ENCODE data around the gene ENPP6. TPM values are rescaled to one million over a fixed set of nuclear protein-coding genes. Genes with fewer than 3 reads are reported as not detected.

Gene ENPP6
- total RNA-seq, 6 experiments from 2014 or later, result not detected

GRCh38 chr4:184191267-184191666 is 26.4 kb downstream of the ENPP6 start:
- H3K4me3 Mint-ChIP-seq, result no peak overlapping the region
- no peak overlapping the region for H3K27ac Mint-ChIP-seq
- DNase-seq, result no peak
- peaks cover 1% of the 10 kb centered on the region; the same call in 1 of the 2 replicates for H3K27me3 Mint-ChIP-seq (ENCODE audit: insufficient read depth)
- TF ChIP-seq CTCF (IDR thresholded peaks at IDR 0.05), result no peak
- peaks cover 5% of the 10 kb centered on the region; the same call in 1 of the 2 replicates for H3K9me3 Mint-ChIP-seq
- no peaks in the 10 kb centered on the region for H3K4me1 Mint-ChIP-seq (ENCODE audit: low read depth)
- no peaks in the 10 kb centered on the region for H3K36me3 Mint-ChIP-seq (ENCODE audit: low read depth)

- H3K9me3 Mint-ChIP-seq, result peaks cover 4% of the 10 kb centered on the region; the same call in 1 of the 2 replicates
- H3K36me3 Mint-ChIP-seq (ENCODE audit: low read depth), result no peaks in the 10 kb centered on the region
- no peak for DNase-seq
- no peak overlapping the region for H3K4me3 Mint-ChIP-seq
- TF ChIP-seq CTCF (IDR thresholded peaks at IDR 0.05), result no peak
- H3K27me3 Mint-ChIP-seq (ENCODE audit: insufficient read depth), result peaks cover 1% of the 10 kb centered on the region; the same call in 1 of the 2 replicates
- H3K27ac Mint-ChIP-seq, result no peak overlapping the region
- H3K4me1 Mint-ChIP-seq (ENCODE audit: low read depth), result no peaks in the 10 kb centered on the region
These were observed 27.0 kb downstream of the ENPP6 start for GRCh38 chr4:184190711-184191110.

- Mint-ChIP-seq H3K27me3 (ENCODE audit: insufficient read depth) (no peaks in the 10 kb centered on the region; the same call in 1 of the 2 replicates), H3K4me1 (ENCODE audit: low read depth) (no peaks in the 10 kb centered on the region), H3K27ac (no peak overlapping the region), H3K4me3 (no peak overlapping the region), H3K9me3 (peaks cover 4% of the 10 kb centered on the region; the same call in 1 of the 2 replicates), H3K36me3 (ENCODE audit: low read depth) (no peaks in the 10 kb centered on the region)
- no peak for TF ChIP-seq CTCF (IDR thresholded peaks at IDR 0.05)
- DNase-seq, result no peak
These were observed 27.7 kb downstream of the ENPP6 start for GRCh38 chr4:184189966-184190365.

GRCh38 chr4:184188443-184189400 is 29.0 kb downstream of the ENPP6 start:
- H3K9me3 Mint-ChIP-seq, result peaks cover 4% of the 10 kb centered on the region; the same call in 1 of the 2 replicates
- no peak for DNase-seq
- H3K27me3 Mint-ChIP-seq (ENCODE audit: insufficient read depth), result no peaks in the 10 kb centered on the region; the same call in 1 of the 2 replicates
- no peak for TF ChIP-seq CTCF (IDR thresholded peaks at IDR 0.05)
- H3K36me3 Mint-ChIP-seq (ENCODE audit: low read depth), result no peaks in the 10 kb centered on the region
- H3K4me1 Mint-ChIP-seq (ENCODE audit: low read depth), result no peaks in the 10 kb centered on the region
- H3K27ac Mint-ChIP-seq, result no peak overlapping the region
- H3K4me3 Mint-ChIP-seq, result no peak overlapping the region

GRCh38 chr4:184177271-184177670 is 40.4 kb downstream of the ENPP6 start:
- no peak for TF ChIP-seq CTCF (IDR thresholded peaks at IDR 0.05)
- Mint-ChIP-seq H3K27ac (no peak overlapping the region), H3K9me3 (peaks cover 7% of the 10 kb centered on the region; the same call in 1 of the 2 replicates), H3K4me3 (no peak overlapping the region), H3K36me3 (ENCODE audit: low read depth) (no peaks in the 10 kb centered on the region), H3K27me3 (ENCODE audit: insufficient read depth) (peaks cover 1% of the 10 kb centered on the region), H3K4me1 (ENCODE audit: low read depth) (no peaks in the 10 kb centered on the region)
- DNase-seq, result no peak
